ENCODE results near the gene ALLC. TPM values are rescaled to one million over a fixed set of nuclear protein-coding genes. Genes with fewer than 3 reads are reported as not detected.

The ALLC gene
- total RNA-seq, 1 donor = under 0.01 TPM

DNA sequence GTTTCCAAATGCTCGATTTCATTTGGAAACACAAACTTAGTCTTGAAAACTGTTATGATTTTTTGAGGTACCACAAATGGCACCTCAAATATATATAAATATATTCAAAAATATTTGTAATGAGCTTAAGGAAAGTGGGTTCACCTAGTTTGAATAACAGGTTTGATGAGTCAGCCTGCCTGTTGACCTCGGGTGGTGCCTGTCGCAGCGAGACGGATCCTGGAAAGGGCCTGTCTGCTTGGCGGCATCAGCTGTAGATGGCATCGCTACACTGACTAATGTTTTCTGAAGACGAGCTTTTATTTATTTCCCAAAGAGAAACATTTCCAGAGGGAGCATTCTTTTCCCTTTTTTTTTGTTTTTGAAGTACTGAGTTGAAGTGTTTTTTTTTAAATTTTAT lies 6.9 kb downstream of the ALLC start:
- no peak overlapping the region for H3K4me3 ChIP-seq (ENCODE audit: low read depth, low read length)
- TF ChIP-seq, protein P1, sequence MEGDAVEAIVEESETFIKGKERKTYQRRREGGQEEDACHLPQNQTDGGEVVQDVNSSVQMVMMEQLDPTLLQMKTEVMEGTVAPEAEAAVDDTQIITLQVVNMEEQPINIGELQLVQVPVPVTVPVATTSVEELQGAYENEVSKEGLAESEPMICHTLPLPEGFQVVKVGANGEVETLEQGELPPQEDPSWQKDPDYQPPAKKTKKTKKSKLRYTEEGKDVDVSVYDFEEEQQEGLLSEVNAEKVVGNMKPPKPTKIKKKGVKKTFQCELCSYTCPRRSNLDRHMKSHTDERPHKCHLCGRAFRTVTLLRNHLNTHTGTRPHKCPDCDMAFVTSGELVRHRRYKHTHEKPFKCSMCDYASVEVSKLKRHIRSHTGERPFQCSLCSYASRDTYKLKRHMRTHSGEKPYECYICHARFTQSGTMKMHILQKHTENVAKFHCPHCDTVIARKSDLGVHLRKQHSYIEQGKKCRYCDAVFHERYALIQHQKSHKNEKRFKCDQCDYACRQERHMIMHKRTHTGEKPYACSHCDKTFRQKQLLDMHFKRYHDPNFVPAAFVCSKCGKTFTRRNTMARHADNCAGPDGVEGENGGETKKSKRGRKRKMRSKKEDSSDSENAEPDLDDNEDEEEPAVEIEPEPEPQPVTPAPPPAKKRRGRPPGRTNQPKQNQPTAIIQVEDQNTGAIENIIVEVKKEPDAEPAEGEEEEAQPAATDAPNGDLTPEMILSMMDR (IDR thresholded peaks at IDR 0.05; ENCODE audit: insufficient read depth, low read depth, low read length) = no peak
- no peak for DNase-seq (ENCODE audit: low read depth)

GRCh38 chr2:3665886-3666612 lies 8.0 kb downstream of the ALLC start:
- no peak overlapping the region for H3K4me3 ChIP-seq (ENCODE audit: low read depth, low read length)
- TF ChIP-seq, protein P1 (IDR thresholded peaks at IDR 0.05; ENCODE audit: insufficient read depth, low read depth, low read length) = no peak
- no peak for DNase-seq (ENCODE audit: low read depth)

DNA sequence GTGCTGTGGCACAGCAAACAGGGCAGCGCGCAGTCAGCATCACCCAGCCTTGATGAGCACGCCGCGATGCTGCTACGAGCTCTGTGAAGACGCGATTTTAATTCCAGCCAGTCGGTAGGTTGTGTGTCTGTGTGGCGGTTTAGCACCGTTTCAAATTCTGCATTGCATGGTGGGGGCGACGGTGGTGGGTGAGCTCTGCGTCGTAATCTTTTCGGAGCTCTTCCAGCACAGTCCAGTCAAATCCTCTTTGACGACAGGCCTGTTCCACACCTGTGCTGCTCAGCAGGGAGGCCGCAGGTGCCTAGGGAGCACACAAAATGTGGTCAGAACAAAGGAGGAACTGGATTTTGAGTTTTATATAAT lies 8.6 kb downstream of the ALLC start:
- no peak for DNase-seq (ENCODE audit: low read depth)
- H3K4me3 ChIP-seq (ENCODE audit: low read depth, low read length) = no peak overlapping the region
- TF ChIP-seq, protein P1 (IDR thresholded peaks at IDR 0.05; ENCODE audit: insufficient read depth, low read depth, low read length) = no peak

- TF ChIP-seq, protein P1 (IDR thresholded peaks at IDR 0.05; ENCODE audit: insufficient read depth, low read depth, low read length) = no peak
- peak overlapping the region; percentile 42 for H3K4me3 ChIP-seq (ENCODE audit: low read depth, low read length)
- DNase-seq (ENCODE audit: low read depth) = peak; percentile 56
Observed at GRCh38 chr2:3667151-3667631, 9.2 kb downstream of the ALLC start.

- DNase-seq (ENCODE audit: low read depth) = no peak
- no peak overlapping the region for H3K4me3 ChIP-seq (ENCODE audit: low read depth, low read length)
- TF ChIP-seq, protein P1 (IDR thresholded peaks at IDR 0.05; ENCODE audit: insufficient read depth, low read depth, low read length) = no peak
Observed at GRCh38 chr2:3669656-3670055, 11.7 kb downstream of the ALLC start.

DNA sequence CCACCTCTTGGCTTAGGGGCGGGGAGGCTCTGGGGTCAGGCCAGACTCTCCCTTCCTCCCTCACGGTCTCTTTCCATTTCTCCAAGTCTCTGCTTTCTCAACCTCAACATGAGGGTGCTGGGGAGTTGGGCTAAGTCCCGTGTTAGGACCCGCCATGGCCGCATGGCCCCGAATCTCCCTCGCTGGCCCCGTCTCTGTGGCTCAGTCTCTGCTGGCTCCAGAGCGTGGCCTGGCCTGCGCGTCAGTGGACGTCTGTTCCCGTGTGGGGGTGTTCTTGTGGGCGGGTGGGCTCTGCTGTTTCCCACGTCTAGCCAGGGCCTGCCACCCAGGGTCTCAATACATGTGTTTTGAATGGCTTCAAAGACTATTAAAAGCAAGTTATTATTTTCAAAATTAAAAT lies 12.4 kb downstream of the ALLC start:
- DNase-seq (ENCODE audit: low read depth) = no peak
- TF ChIP-seq, protein P1 (IDR thresholded peaks at IDR 0.05; ENCODE audit: insufficient read depth, low read depth, low read length) = no peak

GRCh38 chr2:3670941-3671340 lies 12.9 kb downstream of the ALLC start:
- no peak overlapping the region for H3K4me3 ChIP-seq (ENCODE audit: low read depth, low read length)
- DNase-seq (ENCODE audit: low read depth) = no peak
- TF ChIP-seq, protein P1 (IDR thresholded peaks at IDR 0.05; ENCODE audit: insufficient read depth, low read depth, low read length) = no peak

More for the DNA sequence above, 12.4 kb downstream of the ALLC start:
- H3K4me3 ChIP-seq (ENCODE audit: low read depth, low read length) = no peak overlapping the region
